ENCODE results near the gene FAM81A. TPM values are rescaled to one million over a fixed set of nuclear protein-coding genes. Genes with fewer than 3 reads are reported as not detected.

Gene FAM81A
- 0.10 and 0.19 TPM in 2 replicates for polyA plus RNA-seq (2013)

- H2AFZ ChIP-seq (ENCODE audit: insufficient read depth, low read length, poor library complexity): peak within 1 kb of the TSS; percentile 56
- peaks cover 28% of the 10 kb centered on the region for H3K27me3 ChIP-seq (ENCODE audit: insufficient read depth, low read length)
- H3K23ac ChIP-seq (ENCODE audit: low read length): no peak within 1 kb of the TSS
- H4K12ac ChIP-seq (ENCODE audit: low read depth, low read length): peak within 1 kb of the TSS; percentile 12
- H3K18ac ChIP-seq (ENCODE audit: low read length): peak within 1 kb of the TSS; percentile 46
- no peaks in the 10 kb centered on the region for H3K79me2 ChIP-seq (ENCODE audit: control insufficient read depth, insufficient read depth, low read length, poor library complexity)
- H2AK5ac ChIP-seq (ENCODE audit: low read length): no peak within 1 kb of the TSS
- H3K4me1 ChIP-seq (ENCODE audit: control insufficient read depth in 1 of 2, insufficient read depth in 2 of 2, low read length in 2 of 2): peaks cover 8 to 10% of the 10 kb centered on the region in 2 experiments
- H2BK5ac ChIP-seq (ENCODE audit: low read depth, low read length, poor library complexity): no peak within 1 kb of the TSS
- no peak within 1 kb of the TSS for H3K27ac ChIP-seq (ENCODE audit: low read depth, low read length)
- H3K36me3 ChIP-seq (ENCODE audit: control insufficient read depth in 1 of 2, insufficient read depth in 2 of 2, low read length in 2 of 2): no peaks in the 10 kb centered on the region
- peak within 1 kb of the TSS; percentile 9 for H3K14ac ChIP-seq (ENCODE audit: low read length)
- no peak within 1 kb of the TSS for H3K4ac ChIP-seq (ENCODE audit: low read depth, low read length)
- H3K9ac ChIP-seq (ENCODE audit: low read length): no peak within 1 kb of the TSS
- peak within 1 kb of the TSS; percentile 66 for H3K4me3 ChIP-seq (ENCODE audit: low read depth, low read length)
- no peak within 1 kb of the TSS for H4K91ac ChIP-seq (ENCODE audit: low read depth, low read length)
- no peak within 1 kb of the TSS for H2BK12ac ChIP-seq (ENCODE audit: low read length)
- H3K9me3 ChIP-seq (ENCODE audit: insufficient read depth, low read depth, low read length): peaks cover 7% of the 10 kb centered on the region
- WGBS (ENCODE audit: extremely low coverage, insufficient coverage, insufficient read length): no CpG with 5 or more reads among the region's 96 CpGs
- peak within 1 kb of the TSS; percentile 82 for H3K4me2 ChIP-seq (ENCODE audit: low read length)
- no peaks in the 10 kb centered on the region for H3K79me1 ChIP-seq (ENCODE audit: low read length)
- peak; percentile 23 to 69 for DNase-seq
- H2BK120ac ChIP-seq (ENCODE audit: insufficient read depth, low read length, poor library complexity): no peak within 1 kb of the TSS
- H4K8ac ChIP-seq (ENCODE audit: low read depth, low read length): no peak within 1 kb of the TSS
Measured at GRCh38 chr15:59437817-59438624, at the start of gene FAM81A. FAM81A (plus strand) TSS chr15:59438186; CDS start chr15:59458627, 20,441 bp downstream.

GRCh38 chr15:59388670-59389069, 49.3 kb upstream of the FAM81A start:
- H3K18ac ChIP-seq (ENCODE audit: low read length): no peak overlapping the region
- no peak overlapping the region for H2BK5ac ChIP-seq (ENCODE audit: low read depth, low read length, poor library complexity)
- no peaks in the 10 kb centered on the region for H3K79me1 ChIP-seq (ENCODE audit: low read length)
- no peak overlapping the region for H4K12ac ChIP-seq (ENCODE audit: low read depth, low read length)
- no peaks in the 10 kb centered on the region for H3K36me3 ChIP-seq (ENCODE audit: control insufficient read depth in 1 of 2, insufficient read depth in 2 of 2, low read length in 2 of 2)
- no peak overlapping the region for H4K91ac ChIP-seq (ENCODE audit: low read depth, low read length)
- no peak overlapping the region for H3K4ac ChIP-seq (ENCODE audit: low read depth, low read length)
- no peak overlapping the region for H2BK120ac ChIP-seq (ENCODE audit: insufficient read depth, low read length, poor library complexity)
- no peaks in the 10 kb centered on the region for H3K9me3 ChIP-seq (ENCODE audit: insufficient read depth, low read depth, low read length)
- no peaks in the 10 kb centered on the region for H3K4me1 ChIP-seq (ENCODE audit: control insufficient read depth in 1 of 2, insufficient read depth in 2 of 2, low read length in 2 of 2)
- H2AFZ ChIP-seq (ENCODE audit: insufficient read depth, low read length, poor library complexity): no peak overlapping the region
- H2BK12ac ChIP-seq (ENCODE audit: low read length): no peak overlapping the region
- no CpG with 5 or more reads among the region's 3 CpGs for WGBS (ENCODE audit: extremely low coverage, insufficient coverage, insufficient read length)
- no peak overlapping the region for H3K9ac ChIP-seq (ENCODE audit: low read length)
- H3K79me2 ChIP-seq (ENCODE audit: control insufficient read depth, insufficient read depth, low read length, poor library complexity): no peaks in the 10 kb centered on the region
- H4K8ac ChIP-seq (ENCODE audit: low read depth, low read length): no peak overlapping the region
- no peak overlapping the region for H2AK5ac ChIP-seq (ENCODE audit: low read length)
- no peak overlapping the region for H3K23ac ChIP-seq (ENCODE audit: low read length)
- DNase-seq: peak in 1 of 2 donors; percentile 71
- H3K27ac ChIP-seq (ENCODE audit: low read depth, low read length): no peak overlapping the region
- no peak overlapping the region for H3K4me3 ChIP-seq (ENCODE audit: low read depth, low read length)
- H3K27me3 ChIP-seq (ENCODE audit: insufficient read depth, low read length): no peaks in the 10 kb centered on the region
- H3K4me2 ChIP-seq (ENCODE audit: low read length): no peak overlapping the region
- no peak overlapping the region for H3K14ac ChIP-seq (ENCODE audit: low read length)

- no peak overlapping the region for H3K23ac ChIP-seq (ENCODE audit: low read length)
- H4K12ac ChIP-seq (ENCODE audit: low read depth, low read length): no peak overlapping the region
- H3K14ac ChIP-seq (ENCODE audit: low read length): no peak overlapping the region
- no peak overlapping the region for H2AK5ac ChIP-seq (ENCODE audit: low read length)
- H4K91ac ChIP-seq (ENCODE audit: low read depth, low read length): no peak overlapping the region
- no peak overlapping the region for H2BK5ac ChIP-seq (ENCODE audit: low read depth, low read length, poor library complexity)
- no peaks in the 10 kb centered on the region for H3K4me1 ChIP-seq (ENCODE audit: control insufficient read depth in 1 of 2, insufficient read depth in 2 of 2, low read length in 2 of 2)
- no peak overlapping the region for H3K4me2 ChIP-seq (ENCODE audit: low read length)
- H2AFZ ChIP-seq (ENCODE audit: insufficient read depth, low read length, poor library complexity): no peak overlapping the region
- H3K79me1 ChIP-seq (ENCODE audit: low read length): no peaks in the 10 kb centered on the region
- H2BK120ac ChIP-seq (ENCODE audit: insufficient read depth, low read length, poor library complexity): no peak overlapping the region
- no peaks in the 10 kb centered on the region for H3K9me3 ChIP-seq (ENCODE audit: insufficient read depth, low read depth, low read length)
- no peak overlapping the region for H4K8ac ChIP-seq (ENCODE audit: low read depth, low read length)
- no peaks in the 10 kb centered on the region for H3K36me3 ChIP-seq (ENCODE audit: control insufficient read depth in 1 of 2, insufficient read depth in 2 of 2, low read length in 2 of 2)
- no peak overlapping the region for H3K4ac ChIP-seq (ENCODE audit: low read depth, low read length)
- no peak overlapping the region for H3K27ac ChIP-seq (ENCODE audit: low read depth, low read length)
- H2BK12ac ChIP-seq (ENCODE audit: low read length): no peak overlapping the region
- no peaks in the 10 kb centered on the region for H3K79me2 ChIP-seq (ENCODE audit: control insufficient read depth, insufficient read depth, low read length, poor library complexity)
- H3K18ac ChIP-seq (ENCODE audit: low read length): no peak overlapping the region
- no peak for DNase-seq
- H3K27me3 ChIP-seq (ENCODE audit: insufficient read depth, low read length): no peaks in the 10 kb centered on the region
- no peak overlapping the region for H3K9ac ChIP-seq (ENCODE audit: low read length)
- H3K4me3 ChIP-seq (ENCODE audit: low read depth, low read length): no peak overlapping the region
- WGBS (ENCODE audit: extremely low coverage, insufficient coverage, insufficient read length): no CpG with 5 or more reads among the region's 5 CpGs
Measured at GRCh38 chr15:59392299-59392698, 45.7 kb upstream of the FAM81A start.

GRCh38 chr15:59394166-59394661, 43.8 kb upstream of the FAM81A start:
- Histone ChIP-seq H4K8ac (ENCODE audit: low read depth, low read length) (no peak overlapping the region), H3K23ac (ENCODE audit: low read length) (no peak overlapping the region), H2BK5ac (ENCODE audit: low read depth, low read length, poor library complexity) (no peak overlapping the region), H4K91ac (ENCODE audit: low read depth, low read length) (no peak overlapping the region), H3K36me3 (ENCODE audit: control insufficient read depth in 1 of 2, insufficient read depth in 2 of 2, low read length in 2 of 2) (no peaks in the 10 kb centered on the region), H3K4me3 (ENCODE audit: low read depth, low read length) (no peak overlapping the region), H3K9ac (ENCODE audit: low read length) (no peak overlapping the region), H3K9me3 (ENCODE audit: insufficient read depth, low read depth, low read length) (no peaks in the 10 kb centered on the region), H2AK5ac (ENCODE audit: low read length) (no peak overlapping the region), H2AFZ (ENCODE audit: insufficient read depth, low read length, poor library complexity) (no peak overlapping the region), H3K79me2 (ENCODE audit: control insufficient read depth, insufficient read depth, low read length, poor library complexity) (no peaks in the 10 kb centered on the region), H3K4me1 (ENCODE audit: control insufficient read depth in 1 of 2, insufficient read depth in 2 of 2, low read length in 2 of 2) (no peaks in the 10 kb centered on the region), H2BK120ac (ENCODE audit: insufficient read depth, low read length, poor library complexity) (no peak overlapping the region), H3K79me1 (ENCODE audit: low read length) (no peaks in the 10 kb centered on the region), H3K4me2 (ENCODE audit: low read length) (no peak overlapping the region), H3K18ac (ENCODE audit: low read length) (no peak overlapping the region), H2BK12ac (ENCODE audit: low read length) (no peak overlapping the region), H4K12ac (ENCODE audit: low read depth, low read length) (no peak overlapping the region), H3K4ac (ENCODE audit: low read depth, low read length) (no peak overlapping the region), H3K27me3 (ENCODE audit: insufficient read depth, low read length) (no peaks in the 10 kb centered on the region), H3K14ac (ENCODE audit: low read length) (no peak overlapping the region), H3K27ac (ENCODE audit: low read depth, low read length) (no peak overlapping the region)
- peak; percentile 87 to 98 for DNase-seq
- no CpG with 5 or more reads among the region's 9 CpGs for WGBS (ENCODE audit: extremely low coverage, insufficient coverage, insufficient read length)
